ENCODE data around the gene GSC.
"Not testable (repeated sequence)": the region's sequence is repeated elsewhere in the genome, so short reads cannot be mapped to it uniquely, and the experiment has no call there.

The GSC gene

DNA sequence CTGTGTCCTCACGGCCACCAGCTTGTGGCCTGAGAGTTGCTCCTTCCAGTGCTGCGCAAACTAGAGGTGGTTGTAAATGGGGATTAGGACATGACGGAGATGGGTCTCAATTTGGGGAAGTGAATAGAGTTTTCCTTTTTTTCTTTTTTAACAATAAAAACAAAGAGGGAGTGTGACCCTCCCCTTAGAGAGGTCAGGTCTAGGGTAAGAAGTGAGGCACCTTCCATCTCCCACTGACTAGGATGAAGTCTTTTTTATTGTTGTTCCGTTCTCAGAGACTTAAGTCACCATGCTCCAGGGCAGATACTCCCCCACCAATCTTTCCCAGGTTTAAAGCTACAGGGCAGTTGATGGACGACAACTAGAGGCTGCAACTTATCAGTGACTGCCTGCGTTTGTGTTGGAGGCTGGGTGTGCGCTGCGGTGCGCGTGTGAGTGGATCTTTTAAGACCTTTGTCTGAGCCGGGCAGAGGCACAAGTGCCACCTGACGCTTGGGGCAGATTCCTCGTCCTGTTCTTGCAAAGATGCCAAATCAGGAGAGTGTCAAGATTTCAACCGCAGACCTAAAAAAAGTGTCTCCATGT, 2.1 kb upstream of the GSC start:
- DNase-seq (ENCODE audit: low spot score): no peak

- DNase-seq (ENCODE audit: low spot score): no peak
Measured at GRCh38 chr14:94771158-94771905, 1.4 kb upstream of the GSC start.

- DNase-seq (ENCODE audit: low spot score): no peak
Measured at GRCh38 chr14:94770815-94771157, 873 bp upstream of the GSC start.

DNA sequence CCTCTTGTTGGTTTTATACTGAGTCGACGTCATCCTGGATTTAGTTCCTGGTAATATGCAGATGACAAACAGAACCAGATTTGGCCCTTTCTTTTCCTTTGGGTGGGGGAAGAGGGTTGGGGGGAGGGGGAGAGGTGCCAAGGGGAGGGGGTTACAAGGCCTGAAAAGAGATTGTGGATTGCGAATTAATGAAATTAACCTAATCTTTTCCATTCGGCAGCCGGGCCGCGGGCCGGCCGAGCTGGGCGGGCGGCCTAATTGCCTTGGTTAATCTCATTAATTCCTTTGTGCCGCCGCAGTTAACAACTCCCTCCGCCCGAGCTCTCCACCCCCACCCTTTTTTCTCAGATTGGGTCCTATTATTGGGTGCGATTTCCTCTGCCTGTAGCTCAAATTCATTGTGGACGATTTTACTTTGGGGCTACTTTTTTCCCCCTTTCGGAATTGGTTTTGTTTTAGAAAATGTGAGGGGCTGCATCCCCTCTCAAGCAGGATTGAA, 387 bp upstream of the GSC start:
- no peak for DNase-seq (ENCODE audit: low spot score)

DNA sequence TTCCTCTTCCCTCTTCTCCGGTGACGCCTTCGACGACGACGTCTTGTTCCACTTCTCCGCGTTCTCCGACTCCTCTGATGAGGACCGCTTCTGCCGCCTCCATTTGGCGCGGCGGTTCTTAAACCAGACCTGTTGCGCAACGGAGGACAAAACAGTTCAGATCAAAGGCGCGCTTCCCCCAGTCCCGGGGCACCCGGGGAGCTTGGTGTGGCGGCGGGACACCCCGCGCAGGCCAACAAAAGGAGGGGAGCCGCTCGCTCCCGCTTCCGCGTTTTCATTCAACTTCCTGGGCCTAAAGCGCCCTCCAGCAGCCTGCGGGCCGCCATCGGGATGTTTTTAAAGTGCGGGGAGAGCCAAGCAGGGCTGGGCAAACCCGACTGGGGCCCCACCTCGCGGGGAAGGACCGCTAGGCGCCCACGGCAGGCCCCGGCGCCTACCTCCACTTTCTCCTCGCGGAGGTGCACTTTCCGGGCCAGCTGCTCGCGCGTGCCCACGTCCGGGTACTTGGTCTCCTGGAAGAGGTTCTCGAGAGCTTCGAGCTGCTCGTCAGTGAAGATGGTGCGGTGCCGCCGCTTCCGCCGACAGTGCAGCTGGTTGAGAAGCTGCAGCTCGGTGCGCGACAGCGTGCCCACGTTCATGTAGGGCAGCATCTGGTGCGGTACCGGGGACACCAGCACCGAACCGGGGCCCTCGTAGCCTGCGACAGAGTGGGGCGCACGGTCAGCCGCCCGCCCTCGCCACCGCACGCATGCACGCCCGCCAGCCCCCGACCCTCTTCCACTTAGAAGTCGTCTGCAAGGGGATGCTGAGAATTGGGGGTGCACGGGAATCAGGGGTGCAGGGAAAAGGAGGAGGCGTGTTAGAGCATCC, 1.2 kb downstream of the GSC start:
- peak; percentile 22 for DNase-seq (ENCODE audit: low spot score)

GRCh38 chr14:94768141-94768520, 1.8 kb downstream of the GSC start:
- DNase-seq (ENCODE audit: low spot score): no peak

GRCh38 chr14:94767321-94767878, 2.5 kb downstream of the GSC start:
- no peak for DNase-seq (ENCODE audit: low spot score)

DNA sequence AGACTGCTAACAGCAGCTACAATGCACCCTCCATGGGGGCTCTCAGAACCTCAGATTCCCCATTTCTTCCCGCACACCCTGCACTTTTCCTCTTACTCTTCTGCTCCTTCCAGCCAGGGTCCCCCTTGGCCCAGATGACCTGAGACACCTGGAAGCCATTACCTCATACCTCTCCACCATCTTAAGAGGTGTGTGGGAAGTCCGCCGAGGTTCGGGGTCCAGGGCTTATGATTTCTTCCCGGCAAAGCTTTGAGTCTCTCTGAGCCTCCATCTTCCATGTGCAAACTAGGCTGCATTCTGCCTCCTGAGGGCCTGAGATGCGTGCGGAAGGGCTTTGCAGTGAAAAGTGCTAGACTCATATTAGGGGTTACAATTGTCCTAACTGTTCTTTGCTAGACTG, 5.3 kb downstream of the GSC start:
- DNase-seq (ENCODE audit: low spot score): no peak

- no peak for DNase-seq (ENCODE audit: low spot score)
Measured at GRCh38 chr14:94762431-94762830, 7.5 kb downstream of the GSC start.

DNA sequence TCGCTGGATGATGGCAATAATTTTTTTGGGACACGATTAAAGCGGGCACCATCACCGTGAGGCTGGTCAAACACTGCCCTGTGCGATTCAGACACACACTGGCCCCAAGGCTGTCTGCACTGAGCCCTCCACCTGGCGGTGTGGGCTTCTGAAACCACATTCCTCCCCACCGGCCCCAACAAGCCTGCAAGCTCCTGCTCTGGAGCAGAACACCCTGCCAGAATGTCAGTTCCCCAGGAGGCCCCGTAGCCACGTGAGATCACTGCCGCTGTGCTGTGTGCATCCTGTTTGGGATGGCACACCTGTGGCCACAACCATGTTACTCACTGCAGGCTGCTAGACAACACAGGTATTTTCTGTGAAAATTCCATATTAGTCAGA, 7.9 kb downstream of the GSC start:
- DNase-seq (ENCODE audit: low spot score): no peak

DNA sequence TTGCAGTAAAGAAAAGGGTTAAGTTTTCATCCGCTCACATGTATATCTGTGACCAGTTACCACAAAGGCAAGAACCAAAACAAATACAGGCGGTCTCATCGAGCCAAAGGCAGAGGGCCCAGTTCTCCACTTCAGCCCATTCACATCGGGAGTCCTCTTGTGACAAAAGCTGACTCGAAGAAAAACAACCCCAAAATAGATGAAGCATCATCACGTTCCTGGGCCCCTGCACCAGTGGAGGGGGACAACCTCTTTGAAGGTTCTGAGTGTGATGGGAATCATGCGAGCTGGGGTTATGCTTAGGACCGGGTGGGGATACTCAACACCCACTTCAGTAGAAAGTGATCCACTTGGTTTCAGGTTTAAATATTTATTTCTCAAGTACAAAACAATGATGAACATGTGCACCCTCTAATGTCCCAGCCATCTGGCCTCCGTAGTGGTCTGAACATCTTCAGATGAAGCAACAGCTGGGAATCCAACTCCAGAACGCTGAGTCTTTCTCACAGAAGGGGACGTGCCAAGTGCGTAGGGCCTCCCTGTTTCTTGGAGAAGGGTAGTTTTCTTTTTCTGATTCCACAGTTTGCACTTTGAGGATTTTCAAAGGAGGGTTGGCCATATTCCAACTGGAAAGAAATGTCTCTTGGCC, 8.4 kb downstream of the GSC start:
- DNase-seq (ENCODE audit: low spot score): no peak

GRCh38 chr14:94756310-94756882, 13.5 kb downstream of the GSC start:
- no peak for DNase-seq (ENCODE audit: low spot score)

- DNase-seq (ENCODE audit: low spot score): no peak
Measured at GRCh38 chr14:94754391-94754942, 15.4 kb downstream of the GSC start.

- no peak for DNase-seq (ENCODE audit: low spot score)
Measured at GRCh38 chr14:94752591-94753436, 17.1 kb downstream of the GSC start.

DNA sequence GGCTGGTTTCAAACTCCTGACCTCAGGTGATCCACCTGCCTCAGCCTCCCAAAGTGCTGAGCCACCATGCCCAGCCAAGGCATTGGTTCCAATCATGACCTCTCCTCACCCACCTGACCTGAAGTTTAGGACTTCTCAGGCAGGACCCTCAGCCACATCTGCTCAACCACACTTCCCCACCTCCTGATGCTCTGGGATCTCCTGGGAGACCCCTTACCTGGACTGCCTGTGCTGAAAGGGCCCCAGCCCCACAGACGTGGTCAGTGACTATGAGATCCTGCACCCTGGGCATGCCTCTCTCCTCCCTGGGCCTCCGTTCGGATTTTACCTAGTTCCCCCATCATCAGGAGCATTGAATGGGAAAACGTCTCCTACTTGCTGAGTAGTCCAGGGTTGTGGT, 18.0 kb downstream of the GSC start:
- no peak for DNase-seq (ENCODE audit: low spot score)

DNA sequence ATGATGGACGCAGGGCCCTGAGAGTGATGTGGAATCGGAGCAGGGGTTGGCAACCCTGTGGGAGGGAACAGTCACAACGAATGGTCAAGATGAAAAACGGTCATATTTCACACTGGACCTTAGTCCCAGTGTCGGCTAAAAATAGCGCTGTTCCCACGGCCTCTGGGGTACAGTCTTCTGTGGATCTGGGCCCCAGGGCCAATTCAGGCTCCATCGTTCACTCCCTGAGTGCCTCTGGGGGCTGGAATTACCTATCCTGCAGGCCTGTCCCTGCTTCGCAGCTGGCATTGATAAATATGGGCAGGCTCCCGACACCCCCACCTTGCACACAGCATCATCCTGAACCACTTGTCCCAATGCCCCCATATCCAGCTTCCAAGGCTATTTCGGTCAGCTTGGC, 18.6 kb downstream of the GSC start:
- no peak for DNase-seq (ENCODE audit: low spot score)

- DNase-seq (ENCODE audit: low spot score): no peak
Measured at GRCh38 chr14:94750371-94750770, 19.5 kb downstream of the GSC start.

DNA sequence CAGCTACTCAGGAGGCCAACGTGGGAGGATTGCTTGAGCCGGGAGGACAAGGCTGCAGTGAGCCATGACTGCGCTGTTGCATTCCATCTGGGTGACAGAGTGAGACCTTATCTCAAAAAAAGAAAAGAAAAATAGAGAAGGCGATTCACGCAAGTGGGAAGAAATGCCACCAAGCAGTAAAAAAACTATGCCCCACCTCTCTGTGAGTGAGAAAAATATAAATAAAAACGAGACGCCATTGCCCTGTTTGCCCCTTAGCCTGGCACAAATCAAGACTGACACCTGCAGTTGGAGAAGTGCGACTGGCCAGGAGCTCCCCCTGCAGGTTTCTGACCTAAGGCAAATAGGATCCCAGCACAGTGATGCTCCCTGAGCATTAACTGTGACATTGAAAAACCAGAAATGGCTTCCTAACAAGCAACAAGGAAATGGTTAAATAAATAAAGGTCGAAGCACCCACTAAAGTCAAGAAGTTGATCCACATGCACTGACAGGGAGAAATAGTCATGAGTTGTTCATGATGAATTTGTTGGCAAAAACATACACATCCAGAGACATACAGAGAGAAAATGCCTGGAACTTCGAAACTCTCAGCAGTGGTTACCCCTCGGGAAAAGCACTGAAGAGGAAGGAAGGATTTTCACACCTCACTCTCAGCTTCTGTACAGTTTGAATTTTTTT, 21.1 kb downstream of the GSC start:
- no peak for DNase-seq (ENCODE audit: low spot score)

GRCh38 chr14:94747739-94748138, 22.2 kb downstream of the GSC start:
- DNase-seq (ENCODE audit: low spot score): no peak

DNA sequence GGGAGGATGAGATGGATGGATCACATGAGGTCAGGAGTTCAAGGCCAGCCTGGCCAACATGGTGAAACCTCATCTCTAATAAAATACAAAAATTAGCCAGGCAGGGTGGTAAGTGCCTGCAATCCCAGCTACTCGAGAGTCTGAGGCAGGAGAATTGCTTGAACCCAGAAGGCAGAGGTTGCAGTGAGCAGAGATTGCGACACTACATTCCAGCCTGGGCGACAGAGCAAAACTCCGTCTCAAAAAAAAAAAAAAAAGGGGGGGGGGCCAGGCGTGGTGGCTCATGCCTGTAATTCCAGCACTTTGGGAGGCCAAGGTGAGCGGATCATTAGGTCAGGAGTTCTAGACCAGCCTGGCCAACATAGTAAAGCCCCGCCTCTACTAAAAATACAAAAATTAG, 22.8 kb downstream of the GSC start:
- not testable (repeated sequence) for DNase-seq (ENCODE audit: low spot score)
